Measurements from ENCODE around the gene ADCY3.

- TF ChIP-seq TAF1 (IDR thresholded peaks at IDR 0.05; ENCODE audit: borderline replicate concordance, insufficient read depth, low read length): no peak
- TF ChIP-seq REST (IDR thresholded peaks at IDR 0.05; ENCODE audit: insufficient read depth in 1 of 2, low read depth in 2 of 2, low read length in 2 of 2): no peak
- TF ChIP-seq POLR2AphosphoS5 (IDR thresholded peaks at IDR 0.05; ENCODE audit: low read depth, low read length): no peak
These were observed 77.7 kb downstream of the ADCY3 start for GRCh38 chr2:24842081-24843050.
